GM10266 (cell line): ENCODE data around the gene CLEC18B.
A peak's percentile ranks its signal among the peaks of the same experiment; 100 is the strongest.
"Not testable (repeated sequence)": the region's sequence is repeated elsewhere in the genome, so short reads cannot be mapped to it uniquely, and the experiment has no call there.

ENCODE experiments used
- DNase-seq: peaks from one replicate; pipeline ENCODE4 v3.0.0; 2012; ENCODE audit errors: extremely low spot score
- CTCF ChIP-seq: IDR thresholded peaks from 2 replicates; pipeline ENCODE4 v1.5.1; 2012; ENCODE audit warnings: mild to moderate bottlenecking, low read depth; ENCODE audit not compliant: control insufficient read depth, insufficient read depth; ENCODE audit errors: missing control alignments

The CLEC18B gene

GRCh38 chr16:74439685-74440084, 18.4 kb upstream of the CLEC18B start:
- no peak for TF ChIP-seq CTCF
- DNase-seq = no peak

DNA sequence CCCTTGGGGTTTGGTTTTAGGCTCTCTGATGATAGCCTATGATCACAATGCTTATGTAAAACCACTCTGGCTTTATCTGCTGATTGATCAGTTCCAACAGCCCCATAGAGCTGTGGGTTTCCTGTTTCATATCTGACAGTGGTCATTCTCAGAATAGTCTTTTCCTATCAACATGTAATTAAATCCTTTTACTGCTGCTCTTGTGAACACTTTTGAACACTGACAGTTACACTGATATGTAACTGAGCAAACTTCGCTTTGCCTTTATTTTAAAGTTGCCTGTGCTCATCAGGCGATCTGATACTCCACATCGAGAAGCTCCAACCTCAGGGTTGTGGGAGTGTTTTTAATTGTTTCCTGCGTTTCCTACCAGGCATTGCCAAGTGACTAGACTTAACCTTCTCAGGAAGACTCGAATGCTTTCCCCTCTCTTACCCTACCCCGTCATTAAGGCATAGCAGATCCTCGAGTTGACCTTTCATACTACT, 17.3 kb upstream of the CLEC18B start:
- TF ChIP-seq CTCF = no peak
- DNase-seq = no peak

DNA sequence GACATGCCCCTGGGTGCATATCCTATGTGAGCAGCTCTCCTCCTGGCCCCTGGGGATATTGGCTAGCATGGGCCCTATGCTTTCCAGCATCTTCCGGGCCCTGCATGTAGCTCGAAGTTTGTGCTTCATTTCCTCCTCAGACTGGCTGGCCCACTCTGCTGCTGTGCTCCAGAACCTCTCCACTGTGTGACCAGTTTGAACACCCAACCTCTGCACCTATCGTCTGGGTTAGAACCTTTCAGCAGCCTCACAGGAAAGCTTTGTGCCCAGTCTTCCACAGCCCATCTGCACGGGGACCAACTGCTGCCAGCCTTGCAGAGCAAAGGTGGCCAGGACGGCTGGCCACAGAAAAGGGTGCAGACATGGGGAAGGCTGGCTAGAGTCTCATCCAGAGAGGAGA, 10.2 kb upstream of the CLEC18B start:
- TF ChIP-seq CTCF = no peak
- DNase-seq = no peak

- DNase-seq = peak; percentile 40
- TF ChIP-seq CTCF = peak; percentile 58
Measured at GRCh38 chr16:74430036-74430712, 8.9 kb upstream of the CLEC18B start.

GRCh38 chr16:74428493-74428892, 7.2 kb upstream of the CLEC18B start:
- DNase-seq = not testable (repeated sequence)

DNA sequence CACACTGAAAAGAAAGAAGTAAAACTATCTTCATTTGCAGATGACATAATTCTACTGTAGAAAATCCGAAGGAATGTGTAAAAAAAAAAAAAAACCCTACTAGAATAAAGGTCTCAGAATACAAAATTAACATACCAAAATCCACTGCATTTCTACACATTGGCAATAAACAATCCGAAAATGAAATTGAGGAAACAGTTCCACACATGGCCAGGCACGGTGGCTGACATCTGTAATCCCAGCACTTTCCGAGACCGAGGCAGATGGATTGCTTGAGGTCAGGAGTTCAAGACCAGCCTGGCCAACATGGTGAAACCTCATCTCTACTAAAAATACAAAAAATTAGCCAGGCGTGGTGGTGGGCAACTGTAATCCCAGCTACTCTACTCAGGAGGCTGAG, 4.5 kb upstream of the CLEC18B start:
- DNase-seq = not testable (repeated sequence)

DNA sequence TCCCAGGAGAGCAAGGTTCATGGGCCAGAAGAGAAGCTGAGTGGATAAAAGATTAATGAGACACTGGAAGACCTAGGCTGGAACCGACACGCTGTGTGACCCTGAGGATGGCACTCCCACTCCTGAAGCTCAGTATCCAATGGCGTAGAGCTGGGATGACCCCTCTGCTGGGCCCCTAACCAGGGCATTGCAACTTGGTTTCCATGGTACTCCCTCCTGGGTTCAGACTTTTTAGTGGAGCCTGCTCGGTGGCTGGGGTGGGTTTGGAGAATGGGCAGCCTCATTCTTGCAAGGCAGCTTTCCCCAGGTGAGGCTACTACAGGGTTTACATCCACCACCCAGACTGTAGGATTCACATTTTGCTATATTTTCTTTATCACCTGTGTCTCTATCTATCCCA, 2.4 kb upstream of the CLEC18B start:
- DNase-seq = not testable (repeated sequence)

DNA sequence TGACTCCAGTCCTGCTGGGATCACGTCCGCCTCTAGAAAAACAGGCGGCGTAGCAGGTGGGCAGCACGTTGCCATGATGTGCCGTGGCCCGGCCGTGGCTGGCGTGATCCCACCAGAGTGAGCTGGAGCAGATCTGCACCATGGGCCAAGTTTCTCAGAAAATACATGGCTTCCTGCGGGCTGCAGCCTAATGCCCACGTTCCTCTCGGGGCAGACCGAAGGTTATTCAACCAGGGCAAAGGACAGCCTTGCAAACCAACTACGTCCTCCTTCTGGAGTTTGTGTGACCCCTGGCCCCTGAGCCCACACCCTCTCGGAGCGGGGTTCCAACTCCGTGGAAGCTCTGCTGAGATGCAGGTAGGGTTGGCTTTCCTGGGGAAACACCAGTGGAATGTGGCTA, 808 bp upstream of the CLEC18B start:
- not testable (repeated sequence) for DNase-seq

DNA sequence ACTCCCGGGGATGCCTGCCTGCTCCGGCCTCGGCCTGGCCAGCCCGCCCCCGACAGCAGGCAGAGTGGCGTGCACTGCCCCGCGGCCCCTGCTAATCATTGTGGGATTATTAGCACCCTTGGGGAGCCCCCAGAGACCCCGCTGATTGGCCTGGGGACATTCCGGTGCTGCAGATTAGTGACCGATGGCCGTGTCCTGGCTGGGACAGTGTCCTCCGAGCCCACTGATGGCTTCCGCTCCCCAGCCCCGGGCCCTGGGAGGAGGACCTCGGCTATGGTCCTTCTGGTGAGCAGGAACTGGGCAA, 156 bp upstream of the CLEC18B start:
- DNase-seq = not testable (repeated sequence)

DNA sequence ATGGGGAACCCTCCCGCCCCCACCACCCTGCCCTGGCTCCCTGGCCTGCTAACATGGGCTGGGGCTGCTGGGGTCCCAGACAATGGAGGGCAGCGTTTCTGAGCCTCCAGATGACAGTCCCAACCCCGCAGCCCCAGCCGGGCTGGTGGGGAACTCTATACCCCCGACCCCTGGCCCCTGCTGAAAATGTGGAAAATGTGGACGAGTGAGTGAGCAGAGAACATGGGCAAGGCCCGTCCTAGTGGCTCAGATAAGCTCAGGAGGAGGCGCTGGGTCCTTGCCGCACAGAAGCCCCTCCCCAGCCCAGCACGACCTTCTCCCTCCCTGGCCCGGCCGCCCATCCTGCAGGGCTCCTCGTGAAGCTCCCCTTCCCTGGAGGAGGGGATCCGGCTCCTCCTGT, 1.5 kb downstream of the CLEC18B start:
- DNase-seq = not testable (repeated sequence)

GRCh38 chr16:74417897-74418296, 3.4 kb downstream of the CLEC18B start:
- not testable (repeated sequence) for DNase-seq

DNA sequence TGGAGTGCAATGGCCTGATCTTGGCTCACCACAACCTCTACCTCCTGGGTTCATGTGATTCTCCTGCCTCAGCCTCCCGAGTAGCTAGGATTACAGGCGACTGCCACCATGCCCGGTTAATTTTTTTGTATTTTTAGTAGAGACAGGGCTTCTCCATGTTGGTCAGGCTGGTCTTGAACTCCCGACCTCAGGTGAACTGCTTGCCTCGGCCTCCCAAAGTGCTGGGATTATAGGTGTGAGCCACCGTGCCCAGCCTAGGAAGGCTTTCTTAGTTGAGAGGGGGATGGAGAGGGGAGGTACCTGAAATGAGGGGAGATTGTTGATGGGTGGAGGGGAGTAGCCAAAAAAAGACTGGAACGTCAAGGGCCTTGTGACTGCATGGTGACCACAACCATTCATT, 7.4 kb downstream of the CLEC18B start:
- DNase-seq = not testable (repeated sequence)

GRCh38 chr16:74413485-74413884, 7.8 kb downstream of the CLEC18B start:
- not testable (repeated sequence) for DNase-seq

- not testable (repeated sequence) for DNase-seq
Measured at GRCh38 chr16:74412775-74413390, 8.4 kb downstream of the CLEC18B start.

GRCh38 chr16:74412138-74412774, 9.0 kb downstream of the CLEC18B start:
- DNase-seq = not testable (repeated sequence)

DNA sequence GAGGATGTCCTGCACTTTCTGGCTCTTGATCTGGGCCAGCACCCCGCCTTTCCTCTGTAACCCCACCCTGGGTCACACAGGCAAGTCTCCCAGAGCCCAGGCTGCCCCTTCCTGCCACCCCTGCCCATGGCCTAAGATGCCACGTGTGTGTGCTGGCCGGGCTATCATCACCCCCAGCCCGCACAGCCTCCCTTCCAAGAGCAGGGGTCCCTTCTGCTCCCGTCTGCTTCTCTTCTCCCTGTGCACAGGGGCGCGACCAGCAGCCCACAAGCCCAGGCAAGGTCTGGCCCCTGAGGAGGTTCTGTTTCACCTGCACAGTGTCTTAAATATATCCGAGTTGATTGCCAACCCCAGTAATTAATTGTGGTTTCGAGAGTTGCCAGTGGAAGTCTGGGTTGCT, 10.3 kb downstream of the CLEC18B start:
- not testable (repeated sequence) for DNase-seq
